ENCODE results near the gene RIMS4.

The RIMS4 gene

GRCh38 chr20:44715499-44716308 lies 94.6 kb downstream of the RIMS4 start:
- no peak for DNase-seq

GRCh38 chr20:44714701-44715498 lies 95.4 kb downstream of the RIMS4 start, which contains the start of gene CCN5:
TSS of gene CCN5 (plus strand) at chr20:44715369. CDS start at chr20:44715391, 22 bp downstream.
- DNase-seq: peak; percentile 82

GRCh38 chr20:44714102-44714700 lies 96.1 kb downstream of the RIMS4 start:
- DNase-seq: no peak

- DNase-seq: peak; percentile 53
Observed at GRCh38 chr20:44711237-44711636, 99.1 kb downstream of the RIMS4 start.

GRCh38 chr20:44709797-44710196 lies 100.5 kb downstream of the RIMS4 start:
- no peak for DNase-seq

GRCh38 chr20:44709380-44709779 lies 101.0 kb downstream of the RIMS4 start:
- no peak for DNase-seq

GRCh38 chr20:44707018-44707579 lies 103.2 kb downstream of the RIMS4 start:
- DNase-seq: no peak

- no peak for DNase-seq
Observed at GRCh38 chr20:44706301-44707017, 103.9 kb downstream of the RIMS4 start.

- DNase-seq: no peak
Observed at GRCh38 chr20:44705364-44706094, 104.8 kb downstream of the RIMS4 start.

- no peak for DNase-seq
Observed at GRCh38 chr20:44704551-44704971, 105.8 kb downstream of the RIMS4 start.

GRCh38 chr20:44703956-44704488 lies 106.3 kb downstream of the RIMS4 start:
- DNase-seq: no peak

- DNase-seq: no peak
Observed at GRCh38 chr20:44703183-44703925, 107.0 kb downstream of the RIMS4 start.

- no peak for DNase-seq
Observed at GRCh38 chr20:44702776-44703175, 107.6 kb downstream of the RIMS4 start.

GRCh38 chr20:44701858-44702256 lies 108.5 kb downstream of the RIMS4 start:
- DNase-seq: no peak
